Right lobe of liver (tissue), 4 donors: ENCODE data around the gene CREB5.

Experiments
- CTCF ChIP-seq, 4 donors: fragments of 200-600 bp in 3 of 4; fragments of 450-650 bp in 1 of 4; IDR thresholded peaks; one replicate each; pipeline versions ENCODE4 v1.5.1 to v1.8.0; 2016 to 2022; ENCODE audit warnings: antibody characterized with exemption in 4 of 4, mild to moderate bottlenecking in 2 of 4
- POLR2A ChIP-seq: fragments of 450-650 bp; IDR thresholded peaks from one replicate; pipeline ENCODE4 v1.6.1; 2017; ENCODE audit warnings: antibody characterized with exemption, mild to moderate bottlenecking
- donor health status: DM: no; HTN: no; CAD: no.
- donor health status: DM: no; HTN: no; CAD: no.
- donor health status: DM: no; HTN: yes; CAD: no.

DNA sequence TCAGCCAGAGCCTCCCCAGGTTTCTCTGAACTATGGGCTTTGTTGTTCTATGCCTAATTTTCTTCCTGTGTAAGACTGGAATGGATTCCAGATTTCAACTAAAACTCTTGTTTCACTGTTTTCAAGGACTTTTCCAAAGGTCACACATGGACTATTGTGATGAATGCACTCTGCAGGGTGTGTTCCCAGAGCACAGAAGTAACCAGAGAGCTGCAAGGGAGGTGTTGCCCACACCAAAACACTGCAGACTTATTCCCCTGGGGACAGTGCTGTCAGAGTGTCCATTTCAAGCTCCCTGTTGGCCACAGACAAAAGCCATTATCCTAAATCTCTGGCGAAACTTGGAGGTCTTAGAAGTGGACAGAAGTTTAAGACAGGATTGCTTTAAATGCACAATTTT is 314.2 kb downstream of the CREB5 start:
- TF ChIP-seq POLR2A (no peak), CTCF (IDR thresholded peaks at IDR 0.05) (no peak)
